ENCODE measurements around the gene MAP2K5.

MAP2K5 gene

DNA sequence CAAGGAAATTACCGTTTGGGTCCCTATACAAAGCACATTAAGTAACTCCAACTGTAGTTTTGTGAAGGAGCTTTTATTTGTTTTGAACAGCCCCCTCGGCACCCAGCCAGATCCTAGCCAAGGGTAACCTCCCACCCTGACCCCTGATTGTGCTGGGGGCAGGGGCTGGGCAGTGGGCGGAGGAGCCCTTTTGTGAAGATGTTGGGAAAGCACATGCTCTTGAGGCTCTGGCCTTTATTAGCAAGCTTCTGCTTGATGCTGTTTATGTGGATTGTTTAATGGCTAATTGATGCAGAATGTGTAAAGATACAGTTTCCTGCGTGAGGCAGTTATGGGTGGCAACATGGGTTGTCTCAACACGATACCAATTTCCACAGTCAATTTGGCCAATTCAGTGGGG, 136.5 kb downstream of the MAP2K5 start:
- no peak for DNase-seq

DNA sequence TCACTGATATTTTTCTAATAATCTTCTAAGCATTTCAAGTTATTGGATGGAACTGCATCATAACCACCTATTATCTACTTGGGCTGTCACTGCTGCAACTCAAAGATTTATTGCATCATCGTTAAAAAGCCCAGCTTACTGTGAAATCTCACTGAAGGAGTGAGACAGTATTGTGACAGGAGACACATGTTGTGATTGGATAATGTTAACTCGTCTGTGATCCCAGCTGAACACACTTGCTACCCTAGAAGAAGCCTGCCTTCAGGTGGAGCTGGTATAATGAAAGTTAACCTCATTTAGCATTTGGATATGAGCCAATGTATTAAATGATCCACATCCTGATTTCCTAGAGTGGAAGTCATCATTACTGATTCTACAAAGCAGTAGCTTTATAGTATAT, 138.1 kb downstream of the MAP2K5 start:
- no peak for DNase-seq

DNA sequence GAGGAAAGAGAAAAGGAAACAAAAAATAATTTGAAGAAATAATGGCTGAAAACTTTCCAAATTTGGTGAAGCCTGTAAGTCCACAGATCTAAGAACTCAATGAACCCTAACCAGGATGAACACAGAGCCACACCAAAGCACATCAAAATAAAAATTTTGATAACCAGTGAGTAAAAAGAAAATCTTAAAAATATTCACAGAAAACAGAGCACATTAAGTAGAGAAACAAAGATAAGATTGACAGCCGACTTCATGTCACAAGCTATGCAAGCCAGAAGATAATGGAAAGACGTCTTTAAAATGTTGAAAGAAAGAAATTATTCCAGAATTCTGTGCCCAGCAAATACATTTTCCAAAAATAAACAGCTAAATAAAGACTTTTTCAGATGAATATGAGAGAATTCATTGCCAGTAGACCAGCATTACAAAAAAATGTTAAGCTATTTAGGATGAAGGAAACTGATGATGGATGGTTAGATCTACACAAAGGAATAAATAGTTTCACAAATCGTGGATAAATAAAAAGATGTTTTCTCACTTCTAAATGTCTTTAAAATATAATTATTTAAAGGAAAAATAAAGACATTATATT, 142.6 kb downstream of the MAP2K5 start:
- peak; percentile 2 for DNase-seq

DNA sequence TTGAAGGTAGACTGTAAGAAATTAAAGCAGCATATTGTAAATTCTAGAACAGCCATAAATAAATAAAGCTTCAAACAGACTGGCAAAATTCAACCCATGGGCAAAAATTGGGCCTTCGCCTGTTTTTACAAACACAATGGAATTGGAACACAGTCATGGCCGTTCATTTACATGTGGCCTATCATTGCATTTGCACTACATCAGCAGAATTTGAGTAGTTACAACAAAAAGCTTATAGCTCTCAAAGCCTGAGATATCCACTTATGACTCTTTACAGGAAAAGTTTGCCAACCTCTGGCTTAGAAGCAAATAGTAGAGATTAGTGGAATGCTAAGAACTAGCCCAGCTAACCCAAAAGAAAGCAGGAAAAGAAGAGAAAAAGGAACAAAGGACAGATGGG, 143.2 kb downstream of the MAP2K5 start:
- no peak for DNase-seq

DNA sequence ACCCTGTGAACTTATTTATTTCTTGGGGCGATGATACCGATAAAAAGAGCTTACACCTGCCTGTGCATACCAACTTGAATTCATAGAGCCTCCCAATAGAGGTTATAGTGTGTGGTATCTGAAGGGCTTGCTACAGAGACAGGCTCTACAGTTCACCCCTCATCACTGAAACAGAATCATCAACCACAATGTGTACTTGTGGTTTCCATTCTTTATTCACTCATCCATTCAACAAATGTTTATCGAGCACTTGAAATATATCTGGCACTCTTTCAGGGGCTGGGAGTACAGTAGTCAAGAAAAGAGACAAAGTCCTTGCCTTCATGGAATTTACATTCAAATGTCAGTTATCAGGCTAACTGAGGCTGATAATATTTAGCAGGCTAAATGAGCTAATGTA, 148.4 kb downstream of the MAP2K5 start:
- no peak for DNase-seq

DNA sequence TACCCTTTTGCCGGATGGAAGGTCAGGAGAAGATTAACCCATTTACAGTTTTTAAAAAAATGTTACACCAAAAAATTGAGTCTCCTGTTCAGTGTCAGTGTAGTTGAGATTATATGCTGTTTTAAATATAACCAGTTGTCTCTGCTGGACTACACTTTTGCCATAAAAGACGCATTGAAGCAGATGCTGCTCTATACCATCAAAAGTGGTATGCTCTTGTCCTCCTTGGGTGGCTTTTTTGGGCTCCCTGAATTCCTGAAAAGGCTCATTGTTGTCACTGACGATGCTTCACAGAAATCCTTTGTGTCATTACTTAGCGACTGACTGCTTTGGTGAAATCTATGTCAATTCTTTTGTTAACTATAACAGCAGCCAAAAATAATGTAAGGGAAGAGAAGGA, 148.9 kb downstream of the MAP2K5 start:
- no peak for DNase-seq

DNA sequence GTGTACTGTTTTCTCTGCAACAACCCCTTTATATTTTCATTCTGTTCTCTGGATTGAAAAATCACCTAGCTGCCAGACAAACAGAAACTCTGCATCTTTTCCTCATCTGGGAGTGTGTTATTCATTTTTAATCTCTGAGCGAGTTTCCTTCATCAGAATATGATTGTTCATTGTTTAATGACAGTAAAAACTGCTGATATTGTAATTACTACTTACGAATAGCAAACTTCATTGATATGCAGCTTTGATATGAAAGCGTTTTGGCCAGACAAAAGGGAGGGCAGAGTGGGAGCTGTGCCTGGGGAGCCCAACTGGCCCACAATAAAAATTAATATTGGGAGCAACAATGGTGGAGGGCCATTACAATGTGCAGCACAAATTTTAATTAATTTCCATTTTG, 150.1 kb downstream of the MAP2K5 start:
- DNase-seq = no peak

DNA sequence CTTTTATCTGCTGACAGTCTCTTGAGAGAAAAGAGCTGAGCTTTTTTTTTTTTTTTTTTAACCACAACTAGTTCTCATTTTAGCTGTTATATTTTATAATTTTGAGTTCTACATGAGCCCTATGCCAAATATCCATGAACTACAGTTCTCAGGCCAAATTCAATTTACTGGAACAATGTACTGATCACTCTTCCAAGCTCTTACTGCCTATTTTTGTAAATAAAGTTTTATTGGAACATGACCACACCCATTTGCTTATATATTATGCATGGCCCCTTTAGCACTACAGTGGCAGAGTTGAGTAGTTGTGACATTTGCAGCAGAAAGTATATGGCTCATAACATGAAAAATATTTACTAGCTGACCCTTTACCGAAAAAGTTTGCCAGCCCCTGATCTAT, 153.6 kb downstream of the MAP2K5 start:
- DNase-seq = no peak

DNA sequence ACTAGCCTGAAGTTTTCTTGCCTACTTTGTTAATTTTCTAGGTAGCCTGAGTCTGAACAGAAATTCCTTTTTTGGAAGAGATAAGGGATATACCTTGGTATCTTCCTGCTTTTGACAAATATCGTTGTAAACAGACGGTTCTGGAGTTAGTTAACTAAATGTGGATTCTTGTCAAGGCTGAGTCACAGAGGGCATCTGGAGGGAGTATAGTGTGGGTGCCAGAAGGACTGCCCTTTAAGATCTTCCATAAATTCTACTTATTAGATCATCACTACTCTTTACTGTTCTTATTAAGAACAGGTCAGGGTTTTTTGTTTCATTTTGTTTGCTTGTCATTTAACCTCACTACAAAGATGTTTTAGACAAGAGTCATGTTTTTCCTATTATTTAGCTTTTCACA, 157.5 kb downstream of the MAP2K5 start:
- DNase-seq = no peak

DNA sequence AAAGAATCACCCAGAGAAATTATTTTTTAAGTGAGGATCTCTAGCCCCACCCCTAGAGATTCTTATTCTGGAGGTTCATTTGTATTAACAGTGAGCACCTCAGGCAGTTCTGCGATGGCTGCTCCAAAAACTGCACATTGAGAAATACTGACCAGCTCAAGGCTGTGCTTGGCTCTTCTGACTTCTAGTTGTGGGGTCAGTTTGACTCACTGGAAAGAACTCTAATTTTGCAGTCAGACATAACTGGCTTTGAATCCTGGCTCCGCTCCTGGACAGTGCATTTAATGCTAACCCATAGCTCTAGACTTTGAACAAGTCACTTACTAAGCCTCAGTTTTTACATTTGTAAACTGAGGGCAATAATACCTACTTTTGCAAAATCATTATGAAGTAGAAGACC, 159.2 kb downstream of the MAP2K5 start:
- no peak for DNase-seq

DNA sequence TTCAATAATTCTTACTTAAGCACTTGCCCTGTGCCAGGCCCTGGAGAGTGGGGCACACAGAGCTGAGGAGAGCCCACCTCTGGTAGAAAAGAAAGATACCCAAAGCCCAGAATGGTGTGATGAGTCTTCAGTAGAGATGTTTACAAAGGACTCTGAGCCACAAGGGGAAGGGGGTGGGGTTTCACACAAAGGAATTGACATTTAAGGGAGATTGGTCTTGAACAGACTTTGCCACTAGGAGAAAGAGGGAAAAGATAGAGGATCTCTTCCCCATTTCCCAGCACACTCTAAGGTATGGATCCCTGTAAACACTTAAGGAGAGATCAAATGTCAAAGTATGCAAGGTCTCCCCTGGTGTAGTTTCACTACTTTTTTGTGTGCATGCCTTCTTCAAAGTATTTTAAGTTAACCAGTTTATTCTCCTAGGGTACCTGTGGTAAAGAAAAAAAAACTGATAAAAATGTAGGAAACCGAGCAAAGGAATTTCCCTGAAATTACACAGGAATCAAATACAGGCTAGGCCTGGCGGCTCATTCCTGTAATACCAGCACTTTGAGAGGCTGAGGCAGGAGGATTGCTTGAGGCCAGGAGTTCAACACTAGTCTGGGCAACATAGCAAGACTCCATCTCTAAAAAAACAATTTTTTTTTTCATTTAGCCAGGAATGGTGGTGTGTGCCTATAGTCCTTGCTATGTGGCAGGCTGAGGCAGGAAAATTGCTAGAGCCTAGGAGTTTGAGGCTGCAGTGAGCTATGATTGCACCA, 165.2 kb downstream of the MAP2K5 start:
- no peak for DNase-seq

DNA sequence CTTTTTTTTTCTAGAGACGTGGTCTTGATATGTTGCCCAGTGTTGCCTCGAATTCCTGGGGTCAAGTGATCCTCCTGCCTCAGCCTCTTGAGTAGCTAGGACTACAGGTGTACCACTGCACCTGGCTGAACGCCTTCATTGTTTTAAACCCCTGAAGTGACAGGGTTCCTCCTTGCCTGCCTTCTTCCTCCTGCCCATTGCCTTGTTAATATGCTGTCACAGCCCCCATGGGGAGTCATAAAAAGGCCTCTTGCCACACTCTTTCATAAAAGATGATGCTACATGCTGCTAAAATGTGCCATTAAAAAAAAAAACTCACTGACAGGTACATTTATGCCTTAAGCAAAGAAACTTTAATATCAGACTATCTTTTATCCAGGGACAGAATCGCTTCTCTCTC, 166.0 kb downstream of the MAP2K5 start:
- DNase-seq = no peak

DNA sequence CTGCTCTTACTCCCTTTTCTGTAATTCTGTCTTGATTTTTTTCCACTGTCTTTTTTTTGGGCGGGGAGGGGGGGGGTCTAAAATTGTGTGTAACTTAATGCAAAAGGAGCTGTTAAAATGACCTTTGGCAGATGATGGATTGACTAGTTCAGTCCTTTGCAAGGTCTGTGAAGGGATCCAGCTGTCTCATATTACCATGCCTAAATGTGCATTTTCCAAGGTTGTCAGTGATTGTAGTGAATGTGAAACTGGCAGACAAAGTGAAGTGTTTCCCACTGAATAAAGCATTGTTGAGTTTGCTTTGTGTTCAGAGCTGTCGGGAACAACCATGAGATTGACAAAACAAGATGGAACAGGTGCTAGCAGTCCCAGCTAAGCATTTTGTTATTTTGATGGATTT, 172.7 kb downstream of the MAP2K5 start:
- no peak for DNase-seq

DNA sequence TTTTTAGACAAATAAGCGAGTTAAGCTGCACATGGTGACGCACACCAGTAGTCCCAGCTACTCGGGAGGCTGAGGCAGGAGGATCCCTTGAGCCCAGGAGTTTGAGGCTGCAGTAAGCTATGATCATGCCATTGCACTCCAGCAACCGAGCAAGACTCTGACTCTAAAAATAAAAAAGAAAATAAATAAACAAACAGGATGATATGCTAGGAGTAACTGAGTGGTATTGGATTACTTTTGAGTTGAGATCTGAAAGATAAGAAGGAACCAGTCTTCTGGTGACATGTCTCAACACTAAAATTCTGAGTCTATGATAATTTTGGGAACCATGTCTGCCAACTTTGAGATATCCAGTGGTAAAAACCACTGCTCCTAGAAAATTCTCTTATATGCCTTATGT, 173.7 kb downstream of the MAP2K5 start:
- no peak for DNase-seq

DNA sequence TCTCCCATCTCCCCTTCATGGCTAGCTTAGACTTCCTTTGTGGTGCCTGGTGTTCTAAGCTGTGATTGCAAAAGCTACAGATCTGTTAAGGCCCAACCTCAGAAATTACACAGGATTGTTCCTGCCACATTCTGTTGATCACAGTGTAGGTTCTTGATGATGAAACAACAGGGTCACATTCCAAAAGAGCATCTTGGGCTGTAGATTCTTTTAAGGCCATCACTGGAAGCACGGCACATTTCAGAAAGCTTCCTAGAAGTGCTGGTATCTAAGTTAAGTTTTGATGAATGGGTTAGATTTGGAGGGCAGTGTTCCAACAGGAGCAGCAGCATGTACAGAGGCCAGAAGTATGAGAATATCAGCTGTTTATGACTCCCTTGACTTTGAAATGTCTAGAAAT, 175.3 kb downstream of the MAP2K5 start:
- DNase-seq = no peak

DNA sequence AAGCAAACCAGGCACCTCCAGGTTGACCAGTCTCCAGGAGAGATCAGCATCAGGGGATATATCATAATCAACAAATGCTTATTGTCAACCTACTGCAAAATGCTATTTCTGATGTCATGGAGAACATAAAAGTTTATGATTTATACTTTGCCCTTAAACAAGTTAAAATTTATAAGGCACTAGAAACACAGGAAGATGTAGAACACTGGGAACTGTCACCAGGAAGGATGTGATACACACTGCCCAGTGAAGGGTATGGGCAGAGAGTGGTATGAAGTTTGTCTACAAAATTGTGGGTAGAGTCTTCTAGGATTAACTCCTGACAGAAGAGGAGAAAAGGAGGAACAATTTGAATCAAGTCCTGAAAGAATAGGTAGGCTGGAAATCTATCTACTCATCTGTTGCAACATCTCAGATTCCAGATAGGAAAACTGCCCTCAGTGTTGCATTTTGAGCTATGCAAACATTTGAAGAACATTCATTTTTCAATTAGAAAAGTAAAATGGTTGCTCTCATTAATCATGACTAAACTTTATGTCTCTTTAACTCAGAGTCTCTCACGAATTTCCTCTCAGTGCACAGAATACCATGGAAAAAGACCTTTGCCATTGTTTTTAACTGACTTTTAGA, 176.9 kb downstream of the MAP2K5 start:
- DNase-seq = no peak

DNA sequence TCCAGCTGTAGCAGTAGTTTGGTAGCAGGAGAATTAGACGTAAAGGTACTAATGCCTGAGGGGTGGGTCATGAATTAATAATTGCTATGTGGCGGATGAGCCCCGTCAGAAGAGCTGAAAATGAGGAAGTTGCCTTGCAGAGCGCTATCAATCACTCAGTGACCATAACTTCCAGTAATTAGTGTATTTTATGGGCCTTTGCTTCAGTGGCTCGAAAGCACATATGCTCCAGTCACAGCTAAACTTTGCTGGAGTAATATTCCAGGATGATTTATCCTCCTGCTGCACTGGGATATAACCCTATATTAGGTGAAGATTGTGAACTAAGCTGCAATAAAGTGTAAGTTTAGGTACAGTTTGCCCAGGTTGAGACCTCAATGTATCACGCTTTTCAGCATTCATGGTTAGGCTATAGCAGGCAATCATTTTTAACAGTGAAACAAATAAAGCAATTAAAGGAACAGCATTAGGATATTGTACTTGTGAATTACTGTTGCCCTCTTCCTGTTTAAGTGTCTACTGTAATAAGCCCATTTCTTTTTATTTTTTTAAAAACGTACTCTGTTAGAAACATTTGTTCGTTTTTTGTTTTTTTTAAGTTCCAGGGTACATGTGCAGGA, 178.2 kb downstream of the MAP2K5 start:
- DNase-seq = no peak

DNA sequence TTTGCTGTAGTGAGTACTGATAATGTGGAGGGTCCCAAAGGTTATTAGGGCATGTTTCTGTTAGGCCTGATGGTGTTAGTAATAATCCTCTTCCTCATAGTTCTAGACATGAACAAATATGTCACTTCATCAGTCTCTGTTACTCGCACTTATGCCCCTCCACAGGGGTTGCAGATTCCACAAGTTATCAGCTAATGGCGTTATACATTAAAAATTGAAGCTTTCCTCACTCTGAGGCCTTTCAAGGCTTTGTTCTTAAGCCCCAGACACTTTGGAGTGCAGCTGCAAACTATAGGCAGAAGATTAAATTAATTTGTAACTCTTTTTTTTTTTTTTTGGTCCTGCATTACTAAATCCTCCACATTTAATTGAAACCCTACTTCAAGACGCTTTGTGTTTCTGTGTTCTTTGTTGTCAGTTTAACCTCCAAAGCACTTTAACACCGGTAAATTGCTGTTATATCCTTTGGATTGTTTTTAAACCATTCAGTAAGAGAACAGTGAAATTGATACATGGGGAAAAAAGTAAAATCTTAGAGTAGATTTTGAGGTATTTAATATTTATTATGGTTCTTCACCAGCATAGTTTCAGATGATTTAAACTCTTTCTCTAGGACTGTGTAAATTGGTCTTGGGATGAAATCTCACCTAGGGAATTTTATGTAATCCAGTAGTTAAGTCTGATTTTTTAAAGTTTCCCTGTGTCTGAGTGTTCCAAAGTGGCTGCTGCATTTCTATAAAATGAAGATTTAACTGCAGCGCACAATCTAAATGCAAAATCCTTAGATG, 179.7 kb downstream of the MAP2K5 start:
- no peak for DNase-seq

DNA sequence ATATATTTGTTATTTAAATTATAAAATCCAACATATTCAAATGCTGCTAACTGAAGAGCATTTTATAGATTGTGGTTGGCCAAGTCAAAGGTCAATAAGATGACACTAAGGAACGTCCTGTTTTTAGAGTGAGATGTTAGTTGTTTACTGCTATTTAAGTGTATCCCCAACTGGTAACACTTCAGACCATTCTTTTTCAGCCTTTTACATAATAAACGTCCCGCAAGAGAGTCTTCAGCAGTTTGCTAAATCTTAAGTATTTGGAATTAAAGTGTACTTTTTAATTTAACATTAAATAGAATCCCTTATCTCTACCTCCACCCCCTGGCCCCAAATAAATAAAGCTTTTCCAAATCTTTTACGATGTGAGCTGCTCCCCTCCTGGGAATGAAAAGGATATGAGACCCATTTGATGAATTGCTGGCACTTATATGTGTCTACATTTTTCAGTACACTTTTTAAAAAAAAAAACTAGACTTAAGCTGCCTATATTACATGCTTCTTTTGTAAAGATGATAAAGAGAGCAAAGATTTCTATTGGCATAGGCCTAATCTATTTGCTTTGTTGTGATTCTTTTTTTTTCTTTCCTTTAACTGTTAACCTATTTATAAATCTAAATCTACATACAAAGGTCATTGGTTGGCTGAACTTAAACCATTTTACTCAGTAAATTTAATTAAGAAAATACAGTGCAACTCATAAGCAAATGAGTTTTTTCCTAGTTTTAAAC, 181.0 kb downstream of the MAP2K5 start:
- no peak for DNase-seq

DNA sequence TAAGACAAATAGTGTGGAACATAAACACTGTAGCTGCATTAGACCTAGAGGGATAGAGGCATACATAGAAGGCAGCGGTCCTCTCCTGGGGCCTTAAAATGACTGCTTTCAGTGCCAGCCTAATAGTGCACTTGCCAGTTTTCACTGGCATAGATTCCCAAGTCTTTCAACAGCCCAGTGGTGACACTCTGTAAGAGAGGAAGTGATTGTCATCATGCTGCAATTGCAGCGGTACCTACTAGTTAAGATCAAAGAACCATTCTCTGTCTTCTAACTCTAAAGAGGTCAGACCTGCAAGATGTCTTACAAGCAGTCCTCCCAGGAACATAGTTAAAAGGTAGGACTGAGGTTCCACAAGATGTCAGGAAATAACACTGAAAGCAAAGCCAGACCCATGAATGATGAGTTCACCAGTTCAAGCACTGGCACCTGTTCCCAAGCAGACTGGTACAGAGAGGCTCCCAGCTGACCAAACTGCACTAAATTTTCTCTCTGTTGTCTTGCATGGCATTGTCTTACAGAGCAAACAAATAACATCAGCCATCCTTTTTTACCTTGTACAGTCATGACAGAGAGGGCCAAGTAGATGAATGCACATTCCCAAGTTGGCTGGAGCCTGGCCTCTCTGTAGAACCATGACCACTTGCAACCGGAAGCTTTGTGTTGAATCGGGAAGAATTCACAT, 182.3 kb downstream of the MAP2K5 start:
- no peak for DNase-seq

DNA sequence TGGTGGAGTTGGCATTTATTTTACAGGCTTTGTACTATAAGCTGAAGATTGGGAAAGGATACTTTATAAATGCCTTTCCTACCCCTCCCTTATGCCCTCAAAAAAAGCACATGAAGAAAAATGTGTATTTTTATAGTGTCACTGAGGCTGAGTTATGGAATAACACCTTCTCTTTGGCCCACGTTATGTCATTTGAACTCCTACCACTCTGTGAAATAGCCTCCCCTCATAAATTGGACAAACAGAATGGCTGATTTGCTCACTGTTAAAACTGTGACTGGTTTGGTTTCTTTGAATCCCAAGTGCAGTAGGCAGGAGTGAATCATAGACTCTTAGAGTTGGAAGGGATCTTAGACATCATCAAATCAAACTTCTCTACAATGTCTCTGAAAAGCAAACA, 187.6 kb downstream of the MAP2K5 start:
- DNase-seq = no peak

All from NCI-H1694 treated with DMSO at 0.1 percent for 48 hours (cell line).